Effector memory CD8-positive, alpha-beta T cell (primary cell): Measurements from ENCODE around the gene STX19.
"Not testable (repeated sequence)": the region's sequence is repeated elsewhere in the genome, so short reads cannot be mapped to it uniquely, and the experiment has no call there.

Source experiments
- ATAC-seq: fragments of 150-1000 bp; cut with Tn5 transposase; replicated peaks from 2 replicates; pipeline ENCODE4 v1.10.0; 2021; ENCODE audit warnings: mild to moderate bottlenecking, moderate library complexity
- DNase-seq, 3 experiments: peaks; one replicate each; pipeline ENCODE4 v3.0.0; 2021
- H3K27ac Mint-ChIP-seq, 2 donors: one replicate each; pipeline ENCODE4 v1.8.0; 2022; ENCODE audit warnings: mild to moderate bottlenecking in 2 of 2, mixed read lengths in 2 of 2, moderate library complexity in 2 of 2
- H3K27me3 Mint-ChIP-seq, 2 donors: one replicate each; pipeline ENCODE4 v1.8.0; 2022; ENCODE audit warnings: mixed read lengths in 2 of 2
- H3K36me3 Mint-ChIP-seq: one replicate; pipeline ENCODE4 v1.8.0; 2022; ENCODE audit warnings: mild to moderate bottlenecking, moderate library complexity, mixed read lengths; ENCODE audit not compliant: insufficient read depth
- H3K4me1 Mint-ChIP-seq, 2 donors: one replicate each; pipeline ENCODE4 v1.8.0; 2022; ENCODE audit warnings: low read depth in 2 of 2, mixed read lengths in 2 of 2
- H3K4me3 Mint-ChIP-seq, 2 donors: one replicate each; pipeline ENCODE4 v1.8.0; 2022; ENCODE audit warnings: mild to moderate bottlenecking in 2 of 2, mixed read lengths in 2 of 2, moderate library complexity in 2 of 2
- H3K9me3 Mint-ChIP-seq, 2 donors: one replicate each; pipeline ENCODE4 v1.8.0; 2022; ENCODE audit warnings: mixed read lengths in 2 of 2

The STX19 gene

GRCh38 chr3:93983408-93983807, 45.0 kb downstream of the STX19 start:
- Mint-ChIP-seq H3K27me3 (no peaks in the 10 kb centered on the region), H3K9me3 (no peaks in the 10 kb centered on the region), H3K27ac (no peak overlapping the region), H3K36me3 (peaks cover 8% of the 10 kb centered on the region), H3K4me1 (peaks cover 13 to 16% of the 10 kb centered on the region in 2 donors), H3K4me3 (no peak overlapping the region)
- no peak for ATAC-seq
- no peak for DNase-seq

GRCh38 chr3:93981649-93982048, 46.7 kb downstream of the STX19 start:
- Mint-ChIP-seq H3K36me3 (peaks cover 8% of the 10 kb centered on the region), H3K27ac (no peak overlapping the region), H3K27me3 (no peaks in the 10 kb centered on the region), H3K4me3 (peak overlapping the region in 1 of 2 donors; percentile 39), H3K4me1 (peaks cover 13 to 16% of the 10 kb centered on the region in 2 donors), H3K9me3 (no peaks in the 10 kb centered on the region)
- DNase-seq (no peak), ATAC-seq (no peak)

DNA sequence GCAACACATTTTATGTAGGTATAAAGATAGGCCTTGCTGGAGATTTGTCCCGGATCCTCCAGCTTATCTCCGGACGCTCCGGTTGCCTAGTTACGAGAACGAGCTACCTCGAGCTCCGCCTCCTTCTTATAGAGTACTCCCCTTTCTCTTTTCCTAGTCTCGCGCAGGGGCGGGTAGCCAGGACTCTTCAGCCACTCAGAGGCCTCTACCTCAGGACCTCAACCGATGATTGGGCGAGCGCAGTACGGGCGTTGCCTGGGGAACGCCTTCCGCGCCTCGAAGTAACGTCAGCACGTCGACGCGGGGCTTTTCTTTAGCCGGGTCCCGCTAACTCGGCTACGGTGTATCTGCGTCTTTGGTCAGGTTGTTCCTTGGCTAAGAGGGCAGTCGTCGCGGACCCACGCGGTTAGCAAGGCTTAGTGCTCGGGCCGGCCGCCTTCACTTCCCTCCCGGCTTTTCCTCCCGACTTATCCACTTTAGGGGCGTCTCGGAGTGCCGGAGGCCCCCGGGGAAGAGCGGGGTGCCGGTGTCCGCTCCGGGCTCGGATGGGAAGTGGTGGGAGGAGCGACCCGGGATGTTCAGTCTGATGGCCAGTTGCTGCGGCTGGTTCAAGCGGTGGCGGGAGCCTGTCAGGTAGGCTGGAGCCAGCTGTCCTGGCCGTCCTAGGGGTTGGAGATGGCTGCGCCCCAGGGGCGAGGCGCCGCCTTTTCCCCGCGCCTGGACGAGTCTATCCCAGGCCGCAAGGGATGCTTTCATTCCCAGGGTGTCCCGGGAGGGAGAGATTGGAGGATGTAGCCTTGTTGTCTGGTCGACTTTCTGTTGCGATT, 48.3 kb downstream of the STX19 start, which contains the start of gene ARL13B:
TSS of gene ARL13B (plus strand) at position 306 of the 827 bp plus-strand sequence. CDS start at position 575, 269 bp downstream.
- peak; percentile 98 for ATAC-seq
- Mint-ChIP-seq H3K9me3 (no peaks in the 10 kb centered on the region), H3K4me3 (peak within 1 kb of the TSS; percentile 77 to 79), H3K4me1 (peaks cover 13 to 16% of the 10 kb centered on the region in 2 donors), H3K27ac (peak within 1 kb of the TSS; percentile 89 to 93), H3K36me3 (peaks cover 8% of the 10 kb centered on the region), H3K27me3 (no peaks in the 10 kb centered on the region)
- peak; percentile 90 to 93 (median 90) for DNase-seq

DNA sequence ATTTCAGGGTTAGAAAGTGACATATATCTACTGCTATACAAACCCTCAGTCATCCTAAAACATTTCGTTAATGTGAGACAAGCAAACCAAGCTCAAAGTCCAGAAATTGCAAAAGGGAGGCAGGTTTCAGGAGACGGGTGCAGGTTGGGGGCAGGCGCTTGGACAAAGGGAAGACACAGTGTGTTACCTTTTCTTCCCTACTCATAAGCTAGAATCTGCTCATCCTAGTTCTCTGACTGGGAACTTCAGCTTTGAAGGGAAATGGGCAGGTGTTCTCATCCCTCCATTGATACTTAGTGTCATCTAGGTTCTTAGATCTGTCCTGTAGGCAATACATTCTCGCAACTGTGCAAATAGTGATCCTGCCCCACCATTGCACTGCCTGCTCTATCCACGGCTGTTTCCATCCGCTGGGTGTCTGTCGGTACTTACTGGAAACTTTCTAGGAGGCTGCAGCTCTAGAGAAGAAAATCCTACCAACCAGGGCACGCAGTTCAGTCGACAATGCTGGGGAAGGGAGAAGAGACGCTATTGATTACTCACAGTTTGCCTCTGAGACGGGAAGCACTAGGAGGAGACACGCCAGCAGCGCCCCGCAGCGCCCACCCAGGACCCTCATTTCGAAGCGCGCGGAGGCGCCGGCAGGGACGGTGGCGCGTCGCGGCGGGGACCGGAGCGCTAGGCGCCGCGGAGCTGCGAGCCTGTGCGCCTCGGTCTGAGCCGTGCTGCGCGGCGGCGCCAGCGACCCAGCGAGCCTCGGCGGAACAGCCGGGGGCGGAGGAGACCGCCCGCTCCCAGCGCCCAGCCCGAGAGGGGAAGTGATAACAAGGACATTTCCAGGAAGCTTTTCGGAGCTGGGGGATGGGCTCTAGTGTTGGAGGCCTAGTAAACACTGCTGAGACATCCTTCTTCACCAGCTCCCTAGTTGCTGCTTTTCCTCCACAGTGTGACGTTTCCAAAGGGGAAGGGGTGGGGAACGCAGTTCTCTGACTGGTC, 55.0 kb downstream of the STX19 start, which contains the start of gene PROS1:
TSS of gene PROS1 (minus strand) at position 766 of the 996 bp plus-strand sequence. CDS start at position 619, 147 bp downstream.
- H3K4me1 Mint-ChIP-seq, result peaks cover 4 to 10% of the 10 kb centered on the region in 2 donors
- peaks cover 0 to 17% of the 10 kb centered on the region in 2 donors for H3K27me3 Mint-ChIP-seq
- peak within 1 kb of the TSS; percentile 77 to 83 for H3K4me3 Mint-ChIP-seq
- no peaks in the 10 kb centered on the region for H3K9me3 Mint-ChIP-seq
- ATAC-seq (peak; percentile 97), DNase-seq (peak; percentile 13 to 31 (median 22))
- no peak within 1 kb of the TSS for H3K27ac Mint-ChIP-seq
- no peaks in the 10 kb centered on the region for H3K36me3 Mint-ChIP-seq

DNA sequence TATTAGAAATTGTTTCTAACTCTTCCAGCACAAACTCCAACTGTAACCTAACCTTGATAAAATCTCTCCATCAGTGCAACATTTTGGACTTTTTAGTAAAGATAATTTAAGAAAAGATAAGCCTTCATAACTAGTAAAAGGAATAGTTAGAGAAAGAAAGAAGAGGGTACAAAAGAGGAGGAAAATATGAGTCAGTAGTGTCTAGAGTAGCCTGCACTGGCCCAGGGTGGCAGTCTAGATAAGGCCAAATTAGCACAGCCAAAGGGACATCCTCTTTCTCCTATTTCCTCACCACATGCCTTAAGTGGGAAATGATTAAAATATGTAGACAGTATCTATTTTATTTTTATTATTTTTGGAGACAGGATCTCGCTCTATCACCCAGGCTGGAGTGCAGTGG, 58.4 kb downstream of the STX19 start:
- DNase-seq (no peak), ATAC-seq (no peak)
- H3K9me3 Mint-ChIP-seq, result no peaks in the 10 kb centered on the region
- no peak overlapping the region for H3K4me3 Mint-ChIP-seq
- H3K27ac Mint-ChIP-seq, result no peak overlapping the region
- peaks cover 4 to 24% of the 10 kb centered on the region in 2 donors for H3K27me3 Mint-ChIP-seq
- H3K36me3 Mint-ChIP-seq, result no peaks in the 10 kb centered on the region
- peaks cover 4 to 10% of the 10 kb centered on the region in 2 donors for H3K4me1 Mint-ChIP-seq

- no peak for DNase-seq
Measured at GRCh38 chr3:93969443-93969842, 59.0 kb downstream of the STX19 start.

GRCh38 chr3:93965106-93965505, 63.3 kb downstream of the STX19 start:
- not testable (repeated sequence) for DNase-seq

More at GRCh38 chr3:93969443-93969842, 59.0 kb downstream of the STX19 start:
- no peaks in the 10 kb centered on the region for H3K9me3 Mint-ChIP-seq
- H3K36me3 Mint-ChIP-seq, result no peaks in the 10 kb centered on the region
- no peak for ATAC-seq
- H3K4me1 Mint-ChIP-seq, result peaks cover 4 to 10% of the 10 kb centered on the region in 2 donors
- H3K27ac Mint-ChIP-seq, result no peak overlapping the region
- no peak overlapping the region for H3K4me3 Mint-ChIP-seq
- peaks cover 10 to 29% of the 10 kb centered on the region in 2 donors for H3K27me3 Mint-ChIP-seq

More at GRCh38 chr3:93965106-93965505, 63.3 kb downstream of the STX19 start:
- H3K9me3 Mint-ChIP-seq, H3K4me1 Mint-ChIP-seq, H3K36me3 Mint-ChIP-seq, H3K4me3 Mint-ChIP-seq, ATAC-seq, H3K27ac Mint-ChIP-seq: not testable (repeated sequence)
- H3K27me3 Mint-ChIP-seq, result peaks cover 11 to 38% of the 10 kb centered on the region in 2 donors
